Breast epithelium (tissue), 3 donors: ENCODE data around the gene HYAL3.

ENCODE experiments used
- POLR2A ChIP-seq: fragments of 450-650 bp; IDR thresholded peaks from one replicate; pipeline ENCODE4 v1.6.1; 2016; ENCODE audit warnings: antibody characterized with exemption, mild to moderate bottlenecking, moderate library complexity
- TF ChIP-seq, protein P1 (sequence below), 3 donors: fragments of 450-650 bp; IDR thresholded peaks; one replicate each; pipeline ENCODE4 v1.5.1; 2016 to 2017; ENCODE audit warnings: antibody characterized with exemption in 3 of 3, mild to moderate bottlenecking in 3 of 3, moderate library complexity in 3 of 3

DNA sequence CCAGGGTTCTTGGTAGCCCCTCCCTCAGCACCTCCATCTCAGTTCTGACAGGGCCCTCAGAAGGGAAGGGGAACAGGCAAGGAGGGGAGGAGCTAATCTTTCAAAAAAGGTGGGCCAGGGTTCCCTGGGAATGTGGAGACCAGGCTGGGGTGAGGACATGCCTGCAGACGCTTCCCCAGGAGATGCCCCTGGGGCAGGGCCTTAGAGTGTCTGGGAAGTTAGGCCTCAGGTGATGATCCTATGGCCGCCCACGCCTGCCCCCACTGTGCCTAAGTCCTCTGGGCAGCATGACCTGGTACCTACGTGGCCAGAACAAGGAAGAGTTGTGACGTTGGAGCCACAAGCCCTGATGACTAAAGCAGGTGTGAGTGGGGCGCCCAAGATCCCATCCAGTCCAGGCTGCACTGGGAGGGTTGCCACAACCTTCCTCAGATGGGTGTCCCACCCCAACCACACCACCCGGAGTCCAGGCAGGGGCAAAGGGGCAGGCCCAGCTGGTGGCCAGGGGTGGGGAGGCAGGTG, 34.2 kb downstream of the HYAL3 start:
- no peak for TF ChIP-seq POLR2A
- TF ChIP-seq, protein P1, sequence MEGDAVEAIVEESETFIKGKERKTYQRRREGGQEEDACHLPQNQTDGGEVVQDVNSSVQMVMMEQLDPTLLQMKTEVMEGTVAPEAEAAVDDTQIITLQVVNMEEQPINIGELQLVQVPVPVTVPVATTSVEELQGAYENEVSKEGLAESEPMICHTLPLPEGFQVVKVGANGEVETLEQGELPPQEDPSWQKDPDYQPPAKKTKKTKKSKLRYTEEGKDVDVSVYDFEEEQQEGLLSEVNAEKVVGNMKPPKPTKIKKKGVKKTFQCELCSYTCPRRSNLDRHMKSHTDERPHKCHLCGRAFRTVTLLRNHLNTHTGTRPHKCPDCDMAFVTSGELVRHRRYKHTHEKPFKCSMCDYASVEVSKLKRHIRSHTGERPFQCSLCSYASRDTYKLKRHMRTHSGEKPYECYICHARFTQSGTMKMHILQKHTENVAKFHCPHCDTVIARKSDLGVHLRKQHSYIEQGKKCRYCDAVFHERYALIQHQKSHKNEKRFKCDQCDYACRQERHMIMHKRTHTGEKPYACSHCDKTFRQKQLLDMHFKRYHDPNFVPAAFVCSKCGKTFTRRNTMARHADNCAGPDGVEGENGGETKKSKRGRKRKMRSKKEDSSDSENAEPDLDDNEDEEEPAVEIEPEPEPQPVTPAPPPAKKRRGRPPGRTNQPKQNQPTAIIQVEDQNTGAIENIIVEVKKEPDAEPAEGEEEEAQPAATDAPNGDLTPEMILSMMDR (IDR thresholded peaks at IDR 0.05) = no peak
